Measurements from ENCODE around the gene CNPY2. TPM values are rescaled to one million over a fixed set of nuclear protein-coding genes. Genes with fewer than 3 reads are reported as not detected.

The CNPY2 gene
- total and polyA plus RNA-seq, 2 of the 13 experiments (the other 11 are each of a cell fraction or from before 2014, with no cell fraction given) = 285 to 356 TPM

DNA sequence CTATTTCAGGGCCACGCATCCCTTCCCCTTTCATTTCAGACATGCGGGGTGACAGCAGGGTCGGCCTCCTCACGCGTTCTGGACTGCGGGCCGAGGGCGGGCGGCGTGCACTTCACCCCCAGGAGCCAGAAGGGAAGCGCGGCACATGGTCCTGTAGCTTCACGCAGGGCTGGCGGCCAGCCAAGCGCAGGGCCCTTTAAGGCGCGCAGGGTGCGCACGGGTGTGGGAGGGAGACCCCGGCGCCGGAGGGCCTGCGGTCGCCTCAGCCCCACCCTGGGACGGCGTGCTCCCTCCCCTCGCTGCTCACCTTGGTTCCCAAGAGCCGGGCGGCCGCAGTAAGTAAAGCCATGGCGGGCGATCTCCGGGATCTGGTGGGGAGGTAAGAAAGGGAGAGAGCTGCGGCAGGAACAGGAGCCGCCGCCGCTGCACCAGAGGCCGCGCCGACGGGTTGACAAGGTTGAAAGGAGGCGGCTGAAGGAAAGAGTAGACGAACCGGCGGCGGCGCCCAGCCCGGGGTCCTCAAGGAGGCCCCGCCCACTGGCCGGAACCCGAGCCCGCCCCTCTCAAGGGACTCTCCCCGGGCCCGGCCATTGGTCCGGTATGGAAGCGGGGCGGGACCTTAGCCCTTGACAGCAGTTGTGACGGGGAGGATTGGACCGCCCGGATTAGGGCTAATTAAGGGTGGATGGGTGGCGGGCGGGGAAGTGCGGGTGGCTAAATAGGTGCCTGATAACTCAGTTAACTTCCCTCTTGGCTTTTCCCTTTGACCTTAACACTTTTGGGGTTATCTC is 15.7 kb downstream of the CNPY2 start, which contains the start of gene CS (continued):
- TF ChIP-seq ZFYVE20 (CRISPR knock-in tag; IDR thresholded peaks at IDR 0.05; ENCODE audit: borderline replicate concordance, low read depth) = peak; percentile 87; the same call in 1 of the 2 replicates
- 0 out of 2 replicates have a peak, but pooled peaks have one; percentile 2 for TF ChIP-seq ZNF777 (CRISPR knock-in tag; IDR thresholded peaks at IDR 0.05)
- no peak for TF ChIP-seq CENPX (CRISPR knock-in tag; IDR thresholded peaks at IDR 0.05)
- no peak for TF ChIP-seq MIER2 (CRISPR knock-in tag; IDR thresholded peaks at IDR 0.05)
- TF ChIP-seq, protein P1, sequence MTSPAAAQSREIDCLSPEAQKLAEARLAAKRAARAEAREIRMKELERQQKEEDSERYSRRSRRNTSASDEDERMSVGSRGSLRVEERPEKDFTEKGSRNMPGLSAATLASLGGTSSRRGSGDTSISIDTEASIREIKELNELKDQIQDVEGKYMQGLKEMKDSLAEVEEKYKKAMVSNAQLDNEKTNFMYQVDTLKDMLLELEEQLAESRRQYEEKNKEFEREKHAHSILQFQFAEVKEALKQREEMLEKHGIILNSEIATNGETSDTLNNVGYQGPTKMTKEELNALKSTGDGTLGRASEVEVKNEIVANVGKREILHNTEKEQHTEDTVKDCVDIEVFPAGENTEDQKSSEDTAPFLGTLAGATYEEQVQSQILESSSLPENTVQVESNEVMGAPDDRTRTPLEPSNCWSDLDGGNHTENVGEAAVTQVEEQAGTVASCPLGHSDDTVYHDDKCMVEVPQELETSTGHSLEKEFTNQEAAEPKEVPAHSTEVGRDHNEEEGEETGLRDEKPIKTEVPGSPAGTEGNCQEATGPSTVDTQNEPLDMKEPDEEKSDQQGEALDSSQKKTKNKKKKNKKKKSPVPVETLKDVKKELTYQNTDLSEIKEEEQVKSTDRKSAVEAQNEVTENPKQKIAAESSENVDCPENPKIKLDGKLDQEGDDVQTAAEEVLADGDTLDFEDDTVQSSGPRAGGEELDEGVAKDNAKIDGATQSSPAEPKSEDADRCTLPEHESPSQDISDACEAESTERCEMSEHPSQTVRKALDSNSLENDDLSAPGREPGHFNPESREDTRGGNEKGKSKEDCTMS (CRISPR knock-in tag; conservative IDR thresholded peaks at IDR 0.05) = no peak
- no peak for TF ChIP-seq ZNF512B (CRISPR knock-in tag; IDR thresholded peaks at IDR 0.05; ENCODE audit: borderline replicate concordance)
- no peak for TF ChIP-seq SP140L (CRISPR knock-in tag; IDR thresholded peaks at IDR 0.05; ENCODE audit: borderline replicate concordance)
- TF ChIP-seq ZNF12 (CRISPR knock-in tag; IDR thresholded peaks at IDR 0.05) = 0 out of 2 replicates have a peak, but pooled peaks have one; percentile 23
- TF ChIP-seq ZNF17 (CRISPR knock-in tag; IDR thresholded peaks at IDR 0.05) = no peak
- peak; percentile 43 for TF ChIP-seq ZNF781 (CRISPR knock-in tag; IDR thresholded peaks at IDR 0.05; ENCODE audit: borderline replicate concordance, not compliant biosample characterization)
- peak; percentile 41; the same call in 1 of the 2 replicates for TF ChIP-seq PHF20 (CRISPR knock-in tag; IDR thresholded peaks at IDR 0.05)
- peak; percentile 49 for TF ChIP-seq TARDBP (CRISPR knock-in tag; IDR thresholded peaks at IDR 0.05)
- peak; percentile 90; the same call in 1 of the 2 replicates for TF ChIP-seq ZNF782 (CRISPR knock-in tag; IDR thresholded peaks at IDR 0.05; ENCODE audit: borderline replicate concordance)
- TF ChIP-seq MEIS2 (CRISPR knock-in tag; IDR thresholded peaks at IDR 0.05) = peak; percentile 56; the same call in 1 of the 2 replicates
- TF ChIP-seq SSRP1 (CRISPR knock-in tag; IDR thresholded peaks at IDR 0.05) = no peak
- no peak for TF ChIP-seq TRIM24 (CRISPR knock-in tag; IDR thresholded peaks at IDR 0.05)
- peak; percentile 89 for TF ChIP-seq HDAC1 (CRISPR knock-in tag; IDR thresholded peaks at IDR 0.05)
- peak; percentile 81; the same call in 1 of the 2 replicates for TF ChIP-seq KAT7 (CRISPR knock-in tag; IDR thresholded peaks at IDR 0.05; ENCODE audit: borderline replicate concordance)
- TF ChIP-seq TRAFD1 (CRISPR knock-in tag; IDR thresholded peaks at IDR 0.05; ENCODE audit: borderline replicate concordance) = peak; percentile 67; the same call in 1 of the 2 replicates
- TF ChIP-seq DNMT1 (CRISPR knock-in tag; IDR thresholded peaks at IDR 0.05) = peak; percentile 85
- no peak; the same call in 1 of the 2 replicates for TF ChIP-seq ZNF678 (CRISPR knock-in tag; IDR thresholded peaks at IDR 0.05)
- no peak for TF ChIP-seq ZNF232 (CRISPR knock-in tag; IDR thresholded peaks at IDR 0.05; ENCODE audit: borderline replicate concordance)

All from HepG2 (cell line).